ENCODE data around the gene ZNF746.
"Not testable (repeated sequence)": the region's sequence is repeated elsewhere in the genome, so short reads cannot be mapped to it uniquely, and the experiment has no call there.

The ZNF746 gene

DNA sequence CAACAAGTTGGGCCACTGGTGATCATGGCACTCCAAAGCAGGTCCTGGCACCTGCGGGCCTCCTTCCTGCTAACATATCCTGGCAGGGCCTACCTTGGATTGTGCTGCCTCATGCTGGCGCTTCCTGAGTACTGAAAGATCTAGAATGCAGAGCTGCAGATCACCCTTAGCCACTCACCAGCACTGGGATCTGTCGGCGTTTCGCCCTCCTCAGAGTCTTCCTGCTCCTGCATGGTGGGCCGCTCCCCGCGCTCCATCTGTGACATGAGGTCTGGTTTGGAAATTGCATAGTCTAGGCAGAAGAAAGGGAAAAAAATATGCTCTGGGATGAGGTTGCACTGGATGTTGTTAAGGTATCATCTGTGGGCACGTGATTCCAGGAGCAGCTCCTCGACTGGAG lies 46.8 kb downstream of the ZNF746 start:
- DNase-seq (ENCODE audit: low read depth, low spot score) = no peak
- POLR2A ChIA-PET = no interaction called here
- no peak overlapping the region for H3K4me3 ChIP-seq (ENCODE audit: low read depth, low read length)
- CTCF ChIA-PET = no interaction called here
- TF ChIP-seq, protein P1, sequence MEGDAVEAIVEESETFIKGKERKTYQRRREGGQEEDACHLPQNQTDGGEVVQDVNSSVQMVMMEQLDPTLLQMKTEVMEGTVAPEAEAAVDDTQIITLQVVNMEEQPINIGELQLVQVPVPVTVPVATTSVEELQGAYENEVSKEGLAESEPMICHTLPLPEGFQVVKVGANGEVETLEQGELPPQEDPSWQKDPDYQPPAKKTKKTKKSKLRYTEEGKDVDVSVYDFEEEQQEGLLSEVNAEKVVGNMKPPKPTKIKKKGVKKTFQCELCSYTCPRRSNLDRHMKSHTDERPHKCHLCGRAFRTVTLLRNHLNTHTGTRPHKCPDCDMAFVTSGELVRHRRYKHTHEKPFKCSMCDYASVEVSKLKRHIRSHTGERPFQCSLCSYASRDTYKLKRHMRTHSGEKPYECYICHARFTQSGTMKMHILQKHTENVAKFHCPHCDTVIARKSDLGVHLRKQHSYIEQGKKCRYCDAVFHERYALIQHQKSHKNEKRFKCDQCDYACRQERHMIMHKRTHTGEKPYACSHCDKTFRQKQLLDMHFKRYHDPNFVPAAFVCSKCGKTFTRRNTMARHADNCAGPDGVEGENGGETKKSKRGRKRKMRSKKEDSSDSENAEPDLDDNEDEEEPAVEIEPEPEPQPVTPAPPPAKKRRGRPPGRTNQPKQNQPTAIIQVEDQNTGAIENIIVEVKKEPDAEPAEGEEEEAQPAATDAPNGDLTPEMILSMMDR (IDR thresholded peaks at IDR 0.05; ENCODE audit: insufficient read depth, low read length, missing control alignments) = no peak

DNA sequence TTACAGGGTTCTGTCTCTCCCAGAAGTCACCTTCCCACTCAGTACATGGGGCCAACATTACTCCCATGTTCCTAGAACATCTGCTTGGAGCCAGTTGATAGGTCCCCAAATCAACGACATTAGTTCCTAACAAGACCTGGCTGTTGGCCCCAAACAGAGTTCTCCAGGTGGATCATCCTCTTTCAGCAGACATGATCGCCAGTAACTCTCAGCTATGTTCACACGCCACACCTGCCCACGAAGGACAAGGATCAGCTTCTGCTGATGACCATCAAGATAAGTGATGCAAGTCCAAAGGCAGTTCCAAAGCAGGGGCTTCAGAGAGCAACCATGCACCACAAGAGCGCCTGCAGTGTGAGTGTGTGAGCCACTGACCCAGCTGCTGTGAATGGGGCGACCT lies 47.7 kb downstream of the ZNF746 start:
- ChIA-PET POLR2A (no interaction called here), CTCF (no interaction called here)
- TF ChIP-seq, protein P1 (IDR thresholded peaks at IDR 0.05; ENCODE audit: insufficient read depth, low read length, missing control alignments) = no peak
- no peak overlapping the region for H3K4me3 ChIP-seq (ENCODE audit: low read depth, low read length)
- DNase-seq (ENCODE audit: low read depth, low spot score) = no peak

DNA sequence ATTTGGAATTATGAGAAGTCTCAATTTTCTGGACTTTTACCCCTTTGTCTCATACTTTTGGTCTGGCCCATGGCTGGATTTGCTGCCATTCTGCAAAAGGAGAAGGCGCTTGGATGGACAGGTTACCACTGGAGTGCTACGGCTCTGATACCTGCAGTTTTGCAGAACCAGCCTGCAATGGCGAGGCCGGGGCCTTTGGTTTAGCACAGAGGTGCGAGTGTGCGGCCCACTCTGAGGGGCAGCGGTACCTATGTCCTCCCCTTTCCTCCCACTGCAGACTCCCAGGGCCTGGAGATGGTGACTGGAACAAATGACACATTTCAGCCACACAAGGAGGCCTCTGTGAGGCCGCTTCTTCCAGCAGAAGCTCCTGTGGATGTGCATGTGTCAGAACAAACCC lies 48.6 kb downstream of the ZNF746 start:
- CTCF ChIA-PET = no interaction called here
- TF ChIP-seq, protein P1 (IDR thresholded peaks at IDR 0.05; ENCODE audit: insufficient read depth, low read length, missing control alignments) = no peak
- H3K4me3 ChIP-seq (ENCODE audit: low read depth, low read length) = no peak overlapping the region
- POLR2A ChIA-PET = no interaction called here
- no peak for DNase-seq (ENCODE audit: low read depth, low spot score)

DNA sequence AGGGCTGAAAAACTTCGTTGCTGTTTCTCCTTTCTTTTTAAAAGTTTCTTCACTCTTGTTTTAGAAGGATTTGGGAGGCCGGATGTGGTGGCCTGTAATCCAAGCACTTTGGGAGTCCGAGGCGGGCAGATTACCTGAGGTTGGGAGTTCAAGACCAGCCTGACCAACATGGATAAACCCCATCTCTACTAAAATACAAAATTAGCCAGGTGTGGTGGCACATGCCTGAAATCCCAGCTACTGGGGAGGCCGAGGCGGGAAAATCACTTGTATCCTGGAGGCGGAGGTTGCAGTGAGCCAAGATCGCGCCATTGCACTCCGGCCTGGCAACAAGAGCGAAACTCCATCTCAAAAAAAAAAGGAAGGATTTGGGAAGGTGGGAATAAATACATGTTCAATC lies 51.6 kb downstream of the ZNF746 start:
- POLR2A ChIA-PET; H3K4me3 ChIP-seq (ENCODE audit: low read depth, low read length); DNase-seq (ENCODE audit: low read depth, low spot score): not testable (repeated sequence)
- CTCF ChIA-PET = interaction anchor here (1.2 to 2.1 kb wide), 2 partner anchors 15 to 23 kb away, joined by 4 to 10 read pairs; partner anchors contain the start of gene ZNF777

DNA sequence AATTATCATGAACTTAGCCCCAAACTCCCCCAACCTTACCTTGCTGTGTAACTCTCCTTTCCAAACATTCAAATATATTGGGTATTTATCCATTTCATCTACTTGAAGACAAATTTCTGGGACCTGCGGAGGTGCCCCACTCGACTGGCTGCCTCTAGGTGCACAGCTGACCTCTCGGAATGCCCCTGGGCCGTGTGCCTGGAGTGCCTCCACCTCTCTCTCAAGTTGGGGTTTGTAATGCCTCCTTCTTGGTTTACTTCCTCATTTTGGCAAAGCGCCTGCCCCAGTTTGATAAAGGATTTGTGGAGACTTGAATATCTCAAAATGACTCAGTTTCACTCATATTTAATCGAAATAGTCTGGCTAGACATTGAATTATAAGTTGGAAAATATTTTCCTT lies 53.3 kb downstream of the ZNF746 start:
- CTCF ChIA-PET = interaction anchor here (1.8 kb wide), 1 partner anchor 16 kb away, joined by 4 read pairs; the partner anchor contains the start of gene ZNF777
- no peak overlapping the region for H3K4me3 ChIP-seq (ENCODE audit: low read depth, low read length)
- TF ChIP-seq, protein P1 (IDR thresholded peaks at IDR 0.05; ENCODE audit: insufficient read depth, low read length, missing control alignments) = no peak
- POLR2A ChIA-PET = no interaction called here
- no peak for DNase-seq (ENCODE audit: low read depth, low spot score)

DNA sequence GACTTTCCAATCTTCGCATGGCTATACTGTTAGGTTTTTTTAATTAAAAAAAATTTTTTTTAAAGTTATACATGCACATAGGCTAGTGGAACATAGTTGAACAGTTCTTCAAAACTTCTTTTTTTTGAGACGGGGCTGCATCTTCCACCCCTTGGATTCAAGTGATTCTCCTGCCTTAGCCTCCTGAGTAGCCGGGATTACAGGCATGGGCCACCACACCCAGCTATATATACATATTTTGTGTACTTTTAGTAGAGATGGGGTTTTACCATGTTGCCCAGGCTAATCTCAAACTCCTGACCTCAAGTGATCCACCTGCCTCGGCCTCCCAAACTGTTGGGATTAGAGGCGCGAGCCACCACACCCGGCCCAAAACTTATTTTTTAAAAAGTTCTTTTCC lies 54.1 kb downstream of the ZNF746 start:
- no peak for DNase-seq (ENCODE audit: low read depth, low spot score)
- ChIA-PET POLR2A (no interaction called here), CTCF (interaction anchor here (1.8 kb wide), 1 partner anchor 17 kb away, joined by 4 read pairs; the partner anchor contains the start of gene ZNF777)
- TF ChIP-seq, protein P1 (IDR thresholded peaks at IDR 0.05; ENCODE audit: insufficient read depth, low read length, missing control alignments) = no peak
- H3K4me3 ChIP-seq (ENCODE audit: low read depth, low read length) = no peak overlapping the region

DNA sequence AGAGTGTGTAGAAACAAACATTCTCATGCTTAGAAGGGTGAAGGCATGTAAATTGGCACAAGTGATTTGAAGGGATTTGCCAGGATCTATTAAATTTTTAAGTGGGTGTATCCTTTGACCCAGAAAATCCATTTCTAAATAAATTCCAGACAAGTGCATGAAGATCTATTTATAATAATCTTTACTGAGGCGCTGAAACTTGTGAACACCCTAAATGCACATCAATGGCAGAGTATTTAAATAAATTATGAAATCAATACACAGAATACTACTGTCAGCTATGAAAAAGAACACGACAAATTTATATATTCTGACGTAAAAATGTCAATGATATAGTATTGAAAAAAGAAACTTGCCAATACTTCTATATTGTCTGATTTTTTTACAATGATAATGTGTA lies 54.7 kb downstream of the ZNF746 start:
- no peak overlapping the region for H3K4me3 ChIP-seq (ENCODE audit: low read depth, low read length)
- DNase-seq (ENCODE audit: low read depth, low spot score) = no peak
- TF ChIP-seq, protein P1 (IDR thresholded peaks at IDR 0.05; ENCODE audit: insufficient read depth, low read length, missing control alignments) = no peak
- CTCF ChIA-PET = interaction anchor here (1.8 kb wide), 1 partner anchor 18 kb away, joined by 4 read pairs; the partner anchor contains the start of gene ZNF777
- POLR2A ChIA-PET = interaction anchor here (0.6 kb wide), 1 partner anchor 394 kb away, joined by 3 read pairs; no protein-coding TSS in a partner anchor
